Astrocyte (in vitro differentiated cells and primary cell): ENCODE results near the gene SPDYE16. TPM values are rescaled to one million over a fixed set of nuclear protein-coding genes. Genes with fewer than 3 reads are reported as not detected.
"Not testable (repeated sequence)": the region's sequence is repeated elsewhere in the genome, so short reads cannot be mapped to it uniquely, and the experiment has no call there.

Experiments
- DNase-seq: peaks from one replicate; pipeline ENCODE4 v3.0.0-alpha.2; 2010; ENCODE audit warnings: low read depth
- FAIRE-seq: peaks from 2 replicates; lab custom pipeline; 2011; peaks lifted over from hg19 to GRCh38; lab: Jason Lieb, UNC
- H2AFZ ChIP-seq: 2 replicates; pipeline ENCODE4 v1.6.0; 2012; ENCODE audit warnings: low read depth, low read length, inconsistent platforms
- H3K27ac ChIP-seq: 2 replicates; pipeline ENCODE4 v1.5.1; 2011; ENCODE audit warnings: low read depth, low read length, inconsistent platforms
- H3K27me3 ChIP-seq: 2 replicates; pipeline ENCODE4 v1.6.0; 2011; ENCODE audit warnings: low read length, inconsistent platforms; ENCODE audit not compliant: insufficient read depth
- H3K36me3 ChIP-seq: 2 replicates; pipeline ENCODE4 v1.5.1; 2011; ENCODE audit warnings: low read length, inconsistent platforms; ENCODE audit not compliant: insufficient read depth
- H3K4me1 ChIP-seq: 2 replicates; pipeline ENCODE4 v1.5.1; 2011; ENCODE audit warnings: low read length, inconsistent platforms; ENCODE audit not compliant: insufficient read depth
- H3K4me2 ChIP-seq: 2 replicates; pipeline ENCODE4 v1.6.0; 2012; ENCODE audit warnings: low read length, inconsistent platforms
- H3K4me3 ChIP-seq: 2 replicates; pipeline ENCODE4 v1.5.1; 2011; ENCODE audit warnings: low read depth, mild to moderate bottlenecking, low read length, inconsistent platforms; ENCODE audit not compliant: insufficient read depth
- H3K79me2 ChIP-seq: 2 replicates; pipeline ENCODE4 v1.6.0; 2012; ENCODE audit warnings: mild to moderate bottlenecking, low read length, inconsistent platforms; ENCODE audit not compliant: insufficient read depth
- H3K9ac ChIP-seq: 2 replicates; pipeline ENCODE4 v1.6.0; 2012; ENCODE audit warnings: mild to moderate bottlenecking, low read length, inconsistent platforms
- H3K9me3 ChIP-seq: 2 replicates; pipeline ENCODE4 v1.5.1; 2012; ENCODE audit warnings: low read depth, mild to moderate bottlenecking, low read length, inconsistent platforms; ENCODE audit not compliant: insufficient read depth
- H4K20me1 ChIP-seq: 2 replicates; pipeline ENCODE4 v1.6.0; 2012; ENCODE audit warnings: low read length, inconsistent platforms; ENCODE audit not compliant: insufficient read depth
- H3K27ac Mint-ChIP-seq: one replicate; pipeline ENCODE4 v1.8.0; 2021; ENCODE audit warnings: mild to moderate bottlenecking, mixed read lengths; ENCODE audit not compliant: unreplicated experiment
- H3K27me3 Mint-ChIP-seq: one replicate; pipeline ENCODE4 v1.8.0; 2021; ENCODE audit warnings: low read depth, mixed read lengths; ENCODE audit not compliant: unreplicated experiment
- H3K36me3 Mint-ChIP-seq: one replicate; pipeline ENCODE4 v1.8.0; 2021; ENCODE audit warnings: low read depth, mixed read lengths; ENCODE audit not compliant: unreplicated experiment
- H3K4me1 Mint-ChIP-seq: one replicate; pipeline ENCODE4 v1.8.0; 2021; ENCODE audit warnings: low read depth, mixed read lengths; ENCODE audit not compliant: unreplicated experiment
- H3K4me3 Mint-ChIP-seq: one replicate; pipeline ENCODE4 v1.8.0; 2021; ENCODE audit warnings: mild to moderate bottlenecking, moderate library complexity, mixed read lengths; ENCODE audit not compliant: unreplicated experiment
- H3K9me3 Mint-ChIP-seq: one replicate; pipeline ENCODE4 v1.8.0; 2021; ENCODE audit warnings: mild to moderate bottlenecking, mixed read lengths; ENCODE audit not compliant: unreplicated experiment
- EZH2 ChIP-seq: IDR thresholded peaks from 2 replicates; pipeline ENCODE4 v1.6.1; 2012; ENCODE audit warnings: mild to moderate bottlenecking, low read length, inconsistent platforms; ENCODE audit not compliant: insufficient read depth
- total RNA-seq: library from RNA; stranded (reverse); gene quantifications from 2 replicates; pipeline ENCODE4 v1.2.1, GENCODE V29; 2021
- TF ChIP-seq, protein P1 (sequence below): IDR thresholded peaks from 2 replicates; pipeline ENCODE4 v1.5.1; 2011; ENCODE audit warnings: low read depth, mild to moderate bottlenecking, inconsistent platforms, low read length, moderate library complexity; ENCODE audit not compliant: insufficient read depth

Gene SPDYE16
- total RNA-seq, 1 donor from 2014 or later, result not detected

- H3K4me1 Mint-ChIP-seq, result peaks cover 5% of the 10 kb centered on the region
- Histone ChIP-seq H3K27ac (no peak overlapping the region), H3K4me2 (no peak overlapping the region), H4K20me1 (no peaks in the 10 kb centered on the region), H3K4me1 (peaks cover 5% of the 10 kb centered on the region), H3K27me3 (no peaks in the 10 kb centered on the region), H3K9me3 (no peaks in the 10 kb centered on the region), H2AFZ (no peak overlapping the region), H3K36me3 (no peaks in the 10 kb centered on the region), H3K4me3 (no peak overlapping the region), H3K9ac (no peak overlapping the region), H3K79me2 (no peaks in the 10 kb centered on the region)
- peaks cover 1% of the 10 kb centered on the region for H3K9me3 Mint-ChIP-seq
- no peaks in the 10 kb centered on the region for H3K36me3 Mint-ChIP-seq
- no peak overlapping the region for H3K27ac Mint-ChIP-seq
- DNase-seq (no peak), FAIRE-seq (no peak)
- H3K4me3 Mint-ChIP-seq, result no peak overlapping the region
- no peak for TF ChIP-seq EZH2
- TF ChIP-seq, protein P1, sequence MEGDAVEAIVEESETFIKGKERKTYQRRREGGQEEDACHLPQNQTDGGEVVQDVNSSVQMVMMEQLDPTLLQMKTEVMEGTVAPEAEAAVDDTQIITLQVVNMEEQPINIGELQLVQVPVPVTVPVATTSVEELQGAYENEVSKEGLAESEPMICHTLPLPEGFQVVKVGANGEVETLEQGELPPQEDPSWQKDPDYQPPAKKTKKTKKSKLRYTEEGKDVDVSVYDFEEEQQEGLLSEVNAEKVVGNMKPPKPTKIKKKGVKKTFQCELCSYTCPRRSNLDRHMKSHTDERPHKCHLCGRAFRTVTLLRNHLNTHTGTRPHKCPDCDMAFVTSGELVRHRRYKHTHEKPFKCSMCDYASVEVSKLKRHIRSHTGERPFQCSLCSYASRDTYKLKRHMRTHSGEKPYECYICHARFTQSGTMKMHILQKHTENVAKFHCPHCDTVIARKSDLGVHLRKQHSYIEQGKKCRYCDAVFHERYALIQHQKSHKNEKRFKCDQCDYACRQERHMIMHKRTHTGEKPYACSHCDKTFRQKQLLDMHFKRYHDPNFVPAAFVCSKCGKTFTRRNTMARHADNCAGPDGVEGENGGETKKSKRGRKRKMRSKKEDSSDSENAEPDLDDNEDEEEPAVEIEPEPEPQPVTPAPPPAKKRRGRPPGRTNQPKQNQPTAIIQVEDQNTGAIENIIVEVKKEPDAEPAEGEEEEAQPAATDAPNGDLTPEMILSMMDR, result no peak
- H3K27me3 Mint-ChIP-seq, result no peaks in the 10 kb centered on the region
Observed at GRCh38 chr7:76512941-76513816, 29.9 kb downstream of the SPDYE16 start.

- H3K9me3 ChIP-seq, H3K27me3 ChIP-seq, H3K27ac Mint-ChIP-seq, DNase-seq, H3K4me3 ChIP-seq, H4K20me1 ChIP-seq, H2AFZ ChIP-seq, H3K79me2 ChIP-seq, H3K9ac ChIP-seq, H3K27ac ChIP-seq, H3K4me3 Mint-ChIP-seq, H3K4me1 ChIP-seq, H3K4me2 ChIP-seq, H3K36me3 ChIP-seq, FAIRE-seq, H3K27me3 Mint-ChIP-seq, H3K36me3 Mint-ChIP-seq, H3K9me3 Mint-ChIP-seq, H3K4me1 Mint-ChIP-seq: not testable (repeated sequence)
Observed at GRCh38 chr7:76511911-76512885, 30.9 kb downstream of the SPDYE16 start.

GRCh38 chr7:76511200-76511910 lies 31.7 kb downstream of the SPDYE16 start:
- not testable (repeated sequence) for H2AFZ ChIP-seq, DNase-seq, H3K9ac ChIP-seq, H3K27me3 ChIP-seq, H3K9me3 ChIP-seq, H3K79me2 ChIP-seq, H3K4me2 ChIP-seq, FAIRE-seq, H3K36me3 Mint-ChIP-seq, H3K4me3 Mint-ChIP-seq, H3K4me1 ChIP-seq, H3K27ac Mint-ChIP-seq, H3K4me1 Mint-ChIP-seq, H4K20me1 ChIP-seq, H3K4me3 ChIP-seq, H3K27ac ChIP-seq, H3K36me3 ChIP-seq, H3K9me3 Mint-ChIP-seq, H3K27me3 Mint-ChIP-seq
